ENCODE results near the gene RAB43.

Gene RAB43

DNA sequence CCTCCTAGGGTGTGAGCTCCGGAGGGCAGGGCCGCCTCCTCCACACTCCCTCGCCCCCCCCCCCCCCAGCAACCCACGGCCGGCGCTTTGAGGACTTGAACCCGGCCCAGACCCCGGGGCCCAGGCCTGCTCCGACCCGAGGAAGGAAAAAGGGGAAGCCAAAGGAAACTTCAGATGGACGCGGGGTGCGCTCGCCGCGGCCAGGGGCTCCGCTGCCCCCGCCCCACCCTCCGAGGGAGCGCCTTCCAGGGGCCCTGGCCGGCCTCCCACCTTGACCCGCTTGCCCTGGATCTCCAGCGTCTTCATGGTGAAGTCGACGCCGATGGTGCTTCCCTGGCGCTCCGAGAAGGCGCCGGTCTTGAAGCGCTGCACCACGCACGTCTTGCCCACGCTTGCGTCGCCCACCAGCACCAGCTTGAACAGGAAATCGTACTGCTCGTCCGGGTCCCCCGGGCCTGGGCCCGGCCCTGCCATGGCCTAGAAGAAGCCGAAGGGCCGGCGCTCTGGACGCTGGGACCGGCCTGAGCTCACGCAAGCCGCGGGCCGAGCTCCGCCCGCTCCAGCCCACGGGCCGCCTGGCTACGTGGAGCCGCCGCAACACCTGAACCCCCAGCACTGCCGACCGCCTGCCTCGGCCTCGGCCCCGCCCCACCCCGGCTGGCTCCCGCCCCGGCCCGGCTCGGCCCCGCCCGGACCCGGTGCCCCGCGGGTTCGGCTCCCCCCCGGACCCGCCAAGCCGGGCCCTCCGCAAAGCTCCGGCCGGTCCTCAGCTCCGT lies 400 bp downstream of the RAB43 start:
- H3K9ac ChIP-seq (ENCODE audit: low read length) = peak overlapping the region; percentile 81
- no peaks in the 10 kb centered on the region for H3K27me3 ChIP-seq (ENCODE audit: insufficient read depth, low read length)
- H3F3A ChIP-seq (ENCODE audit: insufficient read depth, low read length) = no peaks in the 10 kb centered on the region
- peak overlapping the region; percentile 86 for H3K4me2 ChIP-seq (ENCODE audit: low read length)
- H3K4me3 ChIP-seq (ENCODE audit: low read depth, low read length, poor library complexity, severe bottlenecking) = peak overlapping the region; percentile 69
- H3K9me2 ChIP-seq (ENCODE audit: low read depth, low read length) = no peaks in the 10 kb centered on the region
- no peak for TF ChIP-seq EZH2 (IDR thresholded peaks at IDR 0.05; ENCODE audit: borderline replicate concordance, low read length)
- TF ChIP-seq, protein P1, sequence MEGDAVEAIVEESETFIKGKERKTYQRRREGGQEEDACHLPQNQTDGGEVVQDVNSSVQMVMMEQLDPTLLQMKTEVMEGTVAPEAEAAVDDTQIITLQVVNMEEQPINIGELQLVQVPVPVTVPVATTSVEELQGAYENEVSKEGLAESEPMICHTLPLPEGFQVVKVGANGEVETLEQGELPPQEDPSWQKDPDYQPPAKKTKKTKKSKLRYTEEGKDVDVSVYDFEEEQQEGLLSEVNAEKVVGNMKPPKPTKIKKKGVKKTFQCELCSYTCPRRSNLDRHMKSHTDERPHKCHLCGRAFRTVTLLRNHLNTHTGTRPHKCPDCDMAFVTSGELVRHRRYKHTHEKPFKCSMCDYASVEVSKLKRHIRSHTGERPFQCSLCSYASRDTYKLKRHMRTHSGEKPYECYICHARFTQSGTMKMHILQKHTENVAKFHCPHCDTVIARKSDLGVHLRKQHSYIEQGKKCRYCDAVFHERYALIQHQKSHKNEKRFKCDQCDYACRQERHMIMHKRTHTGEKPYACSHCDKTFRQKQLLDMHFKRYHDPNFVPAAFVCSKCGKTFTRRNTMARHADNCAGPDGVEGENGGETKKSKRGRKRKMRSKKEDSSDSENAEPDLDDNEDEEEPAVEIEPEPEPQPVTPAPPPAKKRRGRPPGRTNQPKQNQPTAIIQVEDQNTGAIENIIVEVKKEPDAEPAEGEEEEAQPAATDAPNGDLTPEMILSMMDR (IDR thresholded peaks at IDR 0.05; ENCODE audit: low read length) = no peak
- peaks cover 11% of the 10 kb centered on the region for H3K79me2 ChIP-seq (ENCODE audit: insufficient read depth, low read length)
- peak overlapping the region; percentile 86 for H3K27ac ChIP-seq (ENCODE audit: low read depth, low read length, poor library complexity, severe bottlenecking)
- H3K9me3 ChIP-seq (ENCODE audit: low read length) = no peaks in the 10 kb centered on the region
- H3K36me3 ChIP-seq (ENCODE audit: insufficient read depth, low read length) = peaks cover 9% of the 10 kb centered on the region; the same call in 1 of the 2 replicates
- no peaks in the 10 kb centered on the region for H4K20me1 ChIP-seq (ENCODE audit: insufficient read depth, low read length)
- peaks cover 51% of the 10 kb centered on the region for H3K4me1 ChIP-seq (ENCODE audit: insufficient read depth, low read length, severe bottlenecking)
- H2AFZ ChIP-seq (ENCODE audit: low read length) = no peak overlapping the region

DNA sequence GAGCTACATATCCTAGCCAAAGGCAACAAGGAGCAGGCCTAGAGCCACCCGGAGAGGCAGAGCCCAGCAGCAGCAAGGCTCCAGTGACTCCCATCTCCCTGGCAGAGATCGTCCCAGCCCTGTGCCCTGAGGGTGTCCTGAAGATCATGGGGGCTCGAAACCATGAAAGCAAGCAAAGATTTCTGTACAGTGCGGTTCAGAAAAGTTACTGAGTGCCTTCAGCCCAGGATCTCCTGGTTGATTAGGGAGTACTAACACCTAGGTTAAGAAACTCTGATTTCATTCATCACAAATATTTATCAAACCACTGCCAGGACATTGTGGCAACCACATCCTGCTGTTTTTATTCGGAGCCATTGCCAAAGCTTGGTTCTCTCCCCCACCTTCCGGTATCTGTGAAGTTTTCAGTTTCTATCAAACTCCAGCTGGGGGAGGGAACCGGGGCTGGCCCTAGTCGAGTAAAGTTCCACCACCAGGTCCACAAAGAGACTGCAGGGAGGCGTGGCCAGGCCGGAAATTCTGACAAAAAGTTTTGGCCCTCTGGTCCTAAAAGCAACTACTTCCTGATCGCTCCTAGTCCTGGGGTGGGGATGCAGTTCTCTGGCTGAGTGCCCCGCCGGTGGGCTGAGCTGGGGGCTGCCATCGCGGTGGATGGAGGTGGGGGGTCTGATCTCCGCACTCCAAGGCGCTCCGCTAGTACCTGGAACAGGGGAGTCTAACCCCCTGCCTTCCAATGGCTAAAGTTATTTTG lies 1.2 kb downstream of the RAB43 start:
- H3K36me3 ChIP-seq (ENCODE audit: insufficient read depth, low read length) = peaks cover 13% of the 10 kb centered on the region; the same call in 1 of the 2 replicates
- H3K27me3 ChIP-seq (ENCODE audit: insufficient read depth, low read length) = no peaks in the 10 kb centered on the region
- H3K4me3 ChIP-seq (ENCODE audit: low read depth, low read length, poor library complexity, severe bottlenecking) = peak overlapping the region; percentile 69
- peak overlapping the region; percentile 86 for H3K27ac ChIP-seq (ENCODE audit: low read depth, low read length, poor library complexity, severe bottlenecking)
- peak overlapping the region; percentile 86 for H3K4me2 ChIP-seq (ENCODE audit: low read length)
- no peaks in the 10 kb centered on the region for H3F3A ChIP-seq (ENCODE audit: insufficient read depth, low read length)
- H3K9ac ChIP-seq (ENCODE audit: low read length) = peak overlapping the region; percentile 81
- H4K20me1 ChIP-seq (ENCODE audit: insufficient read depth, low read length) = no peaks in the 10 kb centered on the region
- H3K9me3 ChIP-seq (ENCODE audit: low read length) = no peaks in the 10 kb centered on the region
- no peak overlapping the region for H2AFZ ChIP-seq (ENCODE audit: low read length)
- H3K9me2 ChIP-seq (ENCODE audit: low read depth, low read length) = no peaks in the 10 kb centered on the region
- no peak for TF ChIP-seq EZH2 (IDR thresholded peaks at IDR 0.05; ENCODE audit: borderline replicate concordance, low read length)
- TF ChIP-seq, protein P1 (IDR thresholded peaks at IDR 0.05; ENCODE audit: low read length) = no peak
- H3K79me2 ChIP-seq (ENCODE audit: insufficient read depth, low read length) = peaks cover 14% of the 10 kb centered on the region
- peaks cover 54% of the 10 kb centered on the region for H3K4me1 ChIP-seq (ENCODE audit: insufficient read depth, low read length, severe bottlenecking)

DNA sequence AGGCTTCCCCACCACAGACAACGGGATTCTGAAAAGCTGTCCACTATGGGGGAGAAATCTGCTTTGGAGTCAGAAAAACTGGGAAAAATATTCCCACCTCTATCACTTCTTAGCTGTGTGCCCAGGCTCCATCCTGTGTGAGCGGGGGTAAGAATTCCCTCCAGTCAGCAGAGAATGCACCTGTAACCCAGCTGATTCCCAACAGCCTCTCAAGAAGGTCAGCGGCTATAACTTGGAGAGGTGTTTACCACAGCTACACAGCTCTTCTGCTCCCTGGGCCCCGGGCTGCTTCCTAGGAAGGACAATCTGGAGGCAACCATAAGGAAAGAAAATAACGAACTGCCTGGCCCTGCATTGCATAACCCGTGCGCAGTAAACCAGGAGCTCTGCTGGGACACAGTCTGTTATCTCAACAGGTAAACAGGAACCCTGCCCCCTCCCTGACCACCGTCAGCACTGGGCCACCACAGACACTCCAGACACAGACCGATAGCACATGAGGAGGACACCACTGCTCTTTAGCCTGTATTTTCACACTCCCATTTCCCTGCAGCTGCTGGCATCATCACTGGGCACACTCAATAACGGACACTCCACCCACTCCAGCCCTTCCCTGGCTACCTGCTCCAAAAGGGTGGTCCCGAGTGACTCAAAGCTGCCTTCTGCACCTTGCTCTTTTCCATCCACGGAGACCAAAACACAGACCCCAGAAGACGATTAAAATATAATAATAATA lies 2.1 kb downstream of the RAB43 start:
- H2AFZ ChIP-seq (ENCODE audit: low read length) = no peak overlapping the region
- no peak for TF ChIP-seq EZH2 (IDR thresholded peaks at IDR 0.05; ENCODE audit: borderline replicate concordance, low read length)
- TF ChIP-seq, protein P1 (IDR thresholded peaks at IDR 0.05; ENCODE audit: low read length) = no peak
- H3K9me2 ChIP-seq (ENCODE audit: low read depth, low read length) = no peaks in the 10 kb centered on the region

More for the DNA sequence above, 2.1 kb downstream of the RAB43 start:
- H3K79me2 ChIP-seq (ENCODE audit: insufficient read depth, low read length) = peaks cover 14% of the 10 kb centered on the region
- H3F3A ChIP-seq (ENCODE audit: insufficient read depth, low read length) = no peaks in the 10 kb centered on the region
- peaks cover 54% of the 10 kb centered on the region for H3K4me1 ChIP-seq (ENCODE audit: insufficient read depth, low read length, severe bottlenecking)
- peak overlapping the region; percentile 69 for H3K4me3 ChIP-seq (ENCODE audit: low read depth, low read length, poor library complexity, severe bottlenecking)
- peak overlapping the region; percentile 86 for H3K27ac ChIP-seq (ENCODE audit: low read depth, low read length, poor library complexity, severe bottlenecking)
- H3K4me2 ChIP-seq (ENCODE audit: low read length) = peak overlapping the region; percentile 86
- no peaks in the 10 kb centered on the region for H4K20me1 ChIP-seq (ENCODE audit: insufficient read depth, low read length)
- peak overlapping the region; percentile 81 for H3K9ac ChIP-seq (ENCODE audit: low read length)
- H3K9me3 ChIP-seq (ENCODE audit: low read length) = no peaks in the 10 kb centered on the region
- H3K36me3 ChIP-seq (ENCODE audit: insufficient read depth, low read length) = peaks cover 18% of the 10 kb centered on the region; the same call in 1 of the 2 replicates
- H3K27me3 ChIP-seq (ENCODE audit: insufficient read depth, low read length) = no peaks in the 10 kb centered on the region

All from OCI-LY1 (cell line).